ENCODE measurements around the gene ATP13A2.

ATP13A2 gene

DNA sequence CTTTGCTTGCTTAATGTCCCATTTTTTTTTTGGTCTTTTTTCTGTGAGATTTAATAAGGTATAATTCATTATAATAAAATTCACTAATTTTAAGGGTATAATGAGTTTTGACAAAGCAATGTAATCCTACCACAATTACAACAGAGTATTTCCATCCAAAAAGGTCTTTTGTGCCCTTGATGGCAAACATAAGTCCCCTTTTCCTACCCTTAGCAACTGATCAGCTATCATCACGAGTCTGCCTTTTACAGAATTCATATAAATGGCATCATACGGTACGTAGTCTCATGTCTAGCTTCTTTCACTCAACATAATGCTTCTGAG is 34.6 kb upstream of the ATP13A2 start:
- Mint-ChIP-seq H3K36me3 (ENCODE audit: low read depth) (peaks cover 77% of the 10 kb centered on the region), H3K27ac (peak overlapping the region; percentile 92), H3K4me3 (no peak overlapping the region), H3K27me3 (no peaks in the 10 kb centered on the region), H3K4me1 (ENCODE audit: low read depth) (peaks cover 38% of the 10 kb centered on the region), H3K9me3 (no peaks in the 10 kb centered on the region)
- intact Hi-C loops (cut with micrococcal nuclease): loop anchor here (1.0 to 5.0 kb wide), 3 partner anchors 39 to 95 kb away; no protein-coding TSS in a partner anchor

DNA sequence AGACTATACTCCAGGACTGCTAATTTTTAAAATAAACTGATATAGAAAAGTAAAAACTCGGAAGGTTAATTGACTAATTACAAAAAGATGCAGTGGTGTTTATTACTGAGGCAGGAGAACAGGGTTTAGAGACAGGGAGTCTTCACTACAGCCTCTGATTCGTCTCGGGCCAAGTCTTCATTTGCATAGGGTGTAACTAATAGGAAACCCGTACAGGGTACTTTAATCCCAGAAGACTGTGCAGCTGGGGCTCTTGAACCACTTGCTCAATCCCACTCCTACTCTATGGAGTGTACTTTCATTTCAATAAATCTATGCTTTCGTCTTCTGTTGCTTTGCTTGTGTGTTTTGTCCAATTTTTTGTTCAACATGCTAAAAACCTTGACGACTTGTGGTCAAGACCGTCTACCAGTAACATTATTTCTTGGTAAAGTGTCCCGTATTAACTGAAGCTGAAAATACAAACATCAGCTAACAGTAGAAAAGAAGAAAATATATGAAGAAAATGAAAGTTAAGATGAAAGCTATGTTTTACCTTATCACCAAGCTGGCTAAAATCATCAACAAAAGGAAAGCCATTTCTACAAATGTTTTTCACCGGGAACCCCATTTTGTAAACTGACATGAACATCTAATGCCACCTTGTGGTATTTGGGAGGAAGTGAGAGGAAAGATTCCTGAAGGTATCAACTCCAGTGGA is 34.1 kb upstream of the ATP13A2 start:
- peaks cover 34% of the 10 kb centered on the region for H3K4me1 Mint-ChIP-seq (ENCODE audit: low read depth)
- peaks cover 77% of the 10 kb centered on the region for H3K36me3 Mint-ChIP-seq (ENCODE audit: low read depth)
- peak overlapping the region; percentile 92 for H3K27ac Mint-ChIP-seq
- H3K4me3 Mint-ChIP-seq: no peak overlapping the region
- intact Hi-C loops (cut with micrococcal nuclease): loop anchor here (1.0 to 5.0 kb wide), 3 partner anchors 38 to 94 kb away; no protein-coding TSS in a partner anchor
- H3K27me3 Mint-ChIP-seq: no peaks in the 10 kb centered on the region
- no peaks in the 10 kb centered on the region for H3K9me3 Mint-ChIP-seq

DNA sequence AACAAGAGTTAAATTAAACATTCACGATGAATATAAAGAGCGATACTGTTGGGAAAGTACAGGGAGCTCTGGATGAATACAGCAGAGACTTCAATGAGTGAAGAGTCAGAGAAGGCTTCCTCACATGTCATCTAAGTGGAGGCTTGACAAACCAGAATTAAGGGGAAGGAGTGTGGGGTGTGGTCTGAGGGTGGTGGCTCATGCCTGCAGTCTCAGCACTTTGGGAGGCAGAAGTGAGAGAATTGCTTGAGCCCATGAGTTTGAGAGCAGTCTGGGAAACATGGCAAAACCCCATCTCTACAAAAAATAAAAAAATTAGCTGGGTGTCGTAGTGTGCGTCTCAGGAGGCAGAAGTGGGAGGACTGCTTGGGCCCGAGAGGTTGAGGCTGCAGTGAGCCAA is 33.4 kb upstream of the ATP13A2 start:
- H3K4me3 Mint-ChIP-seq: no peak overlapping the region
- peaks cover 38% of the 10 kb centered on the region for H3K4me1 Mint-ChIP-seq (ENCODE audit: low read depth)
- no peaks in the 10 kb centered on the region for H3K27me3 Mint-ChIP-seq
- intact Hi-C loops (cut with micrococcal nuclease): loop anchor here (5.0 kb wide), 1 partner anchor 38 kb away; no protein-coding TSS in a partner anchor
- peak overlapping the region; percentile 92 for H3K27ac Mint-ChIP-seq
- H3K9me3 Mint-ChIP-seq: no peaks in the 10 kb centered on the region
- H3K36me3 Mint-ChIP-seq (ENCODE audit: low read depth): peaks cover 77% of the 10 kb centered on the region

DNA sequence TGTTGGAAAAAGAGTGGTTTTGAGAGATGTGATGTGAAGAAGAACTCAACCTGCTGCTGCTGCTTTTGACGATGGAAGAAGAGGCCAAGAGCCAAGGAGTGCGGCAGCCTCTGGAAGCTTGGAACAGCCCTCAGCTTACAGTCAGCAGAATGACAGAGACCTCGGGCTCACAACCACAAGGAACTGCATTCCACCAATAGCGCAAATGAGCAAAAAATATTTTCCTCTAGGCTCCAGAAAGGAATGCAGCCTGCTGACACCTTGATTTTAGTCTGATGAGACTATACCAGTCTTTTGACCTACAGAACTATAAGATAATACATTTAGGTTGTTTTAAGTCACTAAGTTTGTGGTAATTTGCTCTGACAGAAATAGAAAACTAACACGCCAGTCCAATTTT is 31.9 kb upstream of the ATP13A2 start:
- intact Hi-C loops (cut with micrococcal nuclease): no loop called here
- Mint-ChIP-seq H3K36me3 (ENCODE audit: low read depth) (peaks cover 74% of the 10 kb centered on the region), H3K4me1 (ENCODE audit: low read depth) (peaks cover 41% of the 10 kb centered on the region), H3K4me3 (peak overlapping the region; percentile 40), H3K27me3 (no peaks in the 10 kb centered on the region), H3K27ac (peak overlapping the region; percentile 75), H3K9me3 (no peaks in the 10 kb centered on the region)

DNA sequence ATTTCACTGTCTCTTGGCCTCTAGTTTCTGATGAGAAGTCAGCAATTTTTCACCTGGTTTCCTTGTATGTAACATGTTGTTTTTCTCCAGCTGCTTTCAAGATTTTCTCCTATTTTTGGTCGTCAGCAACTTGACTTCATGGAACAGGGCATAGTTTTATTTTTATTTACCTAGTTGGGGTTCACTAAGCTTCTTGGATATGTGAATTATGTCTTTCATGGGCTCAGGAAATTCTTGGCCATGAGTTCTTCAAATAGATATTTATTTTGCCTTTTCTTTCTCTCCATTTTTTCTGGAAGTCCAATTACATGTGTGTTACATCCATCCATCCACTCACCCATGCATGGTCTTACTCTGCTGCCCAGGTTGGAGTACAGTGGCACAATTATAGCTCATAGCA is 28.4 kb upstream of the ATP13A2 start:
- Mint-ChIP-seq H3K4me1 (ENCODE audit: low read depth) (peaks cover 35% of the 10 kb centered on the region), H3K27ac (peak overlapping the region; percentile 39), H3K4me3 (no peak overlapping the region), H3K27me3 (no peaks in the 10 kb centered on the region), H3K36me3 (ENCODE audit: low read depth) (peaks cover 85% of the 10 kb centered on the region), H3K9me3 (no peaks in the 10 kb centered on the region)
- intact Hi-C loops (cut with micrococcal nuclease): no loop called here

DNA sequence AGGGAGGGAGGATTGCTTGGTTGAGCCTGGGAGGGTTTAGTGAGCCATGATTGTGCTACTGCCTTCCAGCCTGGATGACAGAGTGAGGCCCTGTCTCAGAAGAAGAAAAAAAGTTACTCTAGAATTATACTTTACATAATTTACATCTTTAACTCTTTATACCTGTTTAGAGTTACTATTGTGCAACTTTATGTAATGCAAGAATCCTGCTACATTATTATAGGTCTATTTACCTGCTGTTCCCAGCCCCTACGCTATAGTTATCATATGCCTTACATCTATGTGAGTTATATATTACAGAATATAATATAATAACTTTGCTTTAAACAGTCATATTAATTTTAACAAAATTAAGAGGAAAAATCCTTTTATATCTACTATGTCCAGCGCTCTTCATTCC is 27.8 kb upstream of the ATP13A2 start:
- Mint-ChIP-seq H3K27me3 (no peaks in the 10 kb centered on the region), H3K9me3 (no peaks in the 10 kb centered on the region), H3K36me3 (ENCODE audit: low read depth) (peaks cover 86% of the 10 kb centered on the region), H3K4me1 (ENCODE audit: low read depth) (peaks cover 34% of the 10 kb centered on the region), H3K4me3 (no peak overlapping the region), H3K27ac (no peak overlapping the region)
- intact Hi-C loops (cut with micrococcal nuclease): no loop called here

DNA sequence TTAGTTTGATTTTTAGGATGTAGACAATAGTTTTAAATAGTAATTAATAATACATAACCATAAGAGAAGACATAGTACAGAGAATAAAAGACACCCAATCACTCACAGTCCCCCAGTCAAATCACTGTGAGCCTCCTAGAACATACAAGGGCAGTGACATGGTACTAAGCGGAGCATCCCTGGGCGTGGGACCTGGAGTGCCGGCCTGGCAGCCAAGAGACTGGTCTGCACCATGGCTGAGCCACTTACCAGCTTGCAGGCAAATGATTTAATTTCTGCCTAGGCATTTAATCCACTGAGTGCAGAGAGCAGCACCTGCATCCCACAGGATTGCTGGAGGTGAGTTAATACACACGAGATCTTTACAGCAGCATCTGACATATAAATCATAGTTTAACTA is 21.8 kb upstream of the ATP13A2 start:
- Mint-ChIP-seq H3K27me3 (no peaks in the 10 kb centered on the region), H3K36me3 (ENCODE audit: low read depth) (peaks cover 88% of the 10 kb centered on the region), H3K4me1 (ENCODE audit: low read depth) (peaks cover 23% of the 10 kb centered on the region), H3K4me3 (no peak overlapping the region), H3K9me3 (no peaks in the 10 kb centered on the region), H3K27ac (no peak overlapping the region)
- intact Hi-C loops (cut with micrococcal nuclease): no loop called here

DNA sequence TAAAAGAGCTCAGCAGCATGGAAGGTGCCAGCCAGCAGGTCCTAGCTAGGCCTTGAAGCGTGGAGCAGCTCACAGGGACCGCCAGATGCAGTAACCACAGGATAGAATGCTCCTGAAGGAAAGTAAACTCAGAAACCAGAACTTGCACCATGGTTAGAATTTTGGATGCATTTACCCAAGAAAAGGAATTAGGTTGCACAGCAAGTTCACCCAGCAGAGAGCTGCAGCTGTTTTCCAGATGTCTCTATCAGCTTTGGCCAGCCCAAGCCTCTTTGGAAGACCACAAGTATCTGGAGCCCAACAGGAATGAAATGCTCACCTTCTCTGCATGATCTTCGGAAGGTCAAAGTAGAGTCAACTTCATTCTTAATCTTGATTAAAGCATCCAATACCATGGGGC is 21.0 kb upstream of the ATP13A2 start:
- intact Hi-C loops (cut with micrococcal nuclease): no loop called here
- no peak overlapping the region for H3K27ac Mint-ChIP-seq
- H3K27me3 Mint-ChIP-seq: no peaks in the 10 kb centered on the region
- H3K4me3 Mint-ChIP-seq: no peak overlapping the region
- H3K9me3 Mint-ChIP-seq: no peaks in the 10 kb centered on the region
- H3K36me3 Mint-ChIP-seq (ENCODE audit: low read depth): peaks cover 88% of the 10 kb centered on the region
- H3K4me1 Mint-ChIP-seq (ENCODE audit: low read depth): peaks cover 23% of the 10 kb centered on the region

DNA sequence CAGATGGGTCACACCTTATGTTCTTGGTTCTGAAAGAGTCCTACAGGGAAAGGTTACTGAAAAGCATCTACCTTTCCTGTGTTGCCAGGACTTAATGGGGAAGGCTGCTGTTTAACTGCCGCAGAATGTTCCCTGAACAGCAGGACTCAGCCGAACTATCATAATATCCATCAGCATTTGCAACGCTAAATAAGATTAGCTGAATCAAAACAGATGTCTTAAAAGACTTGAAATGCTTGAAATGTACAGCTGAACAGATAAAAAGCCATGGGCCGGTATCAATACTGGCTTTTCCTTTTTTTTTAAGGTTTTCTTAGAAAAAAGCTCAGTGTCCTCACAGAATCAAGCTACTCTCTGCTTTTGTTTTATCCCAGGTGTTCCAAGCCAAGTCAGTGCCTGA is 19.7 kb upstream of the ATP13A2 start:
- no peaks in the 10 kb centered on the region for H3K27me3 Mint-ChIP-seq
- H3K4me3 Mint-ChIP-seq: no peak overlapping the region
- intact Hi-C loops (cut with micrococcal nuclease): no loop called here
- peaks cover 90% of the 10 kb centered on the region for H3K36me3 Mint-ChIP-seq (ENCODE audit: low read depth)
- H3K27ac Mint-ChIP-seq: no peak overlapping the region
- H3K9me3 Mint-ChIP-seq: no peaks in the 10 kb centered on the region
- peaks cover 30% of the 10 kb centered on the region for H3K4me1 Mint-ChIP-seq (ENCODE audit: low read depth)

DNA sequence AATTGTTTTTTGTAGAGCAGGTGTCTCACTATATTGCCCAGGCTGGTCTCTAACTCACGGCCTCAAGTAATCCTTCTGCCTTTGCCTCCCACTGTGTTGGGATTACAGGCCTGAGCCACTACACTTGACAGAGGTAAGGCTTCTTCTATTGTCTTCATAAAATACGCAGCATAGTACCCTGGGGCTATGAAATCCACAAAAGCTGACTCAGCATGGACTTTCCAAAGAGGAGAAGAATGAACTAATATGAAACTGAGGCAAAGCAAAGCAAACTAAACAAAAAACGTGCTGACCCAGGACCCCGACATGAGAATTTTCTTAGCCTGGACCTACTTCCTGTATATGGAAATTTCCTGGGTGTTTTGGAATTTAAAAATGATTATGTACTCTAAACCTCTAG is 18.5 kb upstream of the ATP13A2 start:
- H3K36me3 Mint-ChIP-seq (ENCODE audit: low read depth): peaks cover 94% of the 10 kb centered on the region

DNA sequence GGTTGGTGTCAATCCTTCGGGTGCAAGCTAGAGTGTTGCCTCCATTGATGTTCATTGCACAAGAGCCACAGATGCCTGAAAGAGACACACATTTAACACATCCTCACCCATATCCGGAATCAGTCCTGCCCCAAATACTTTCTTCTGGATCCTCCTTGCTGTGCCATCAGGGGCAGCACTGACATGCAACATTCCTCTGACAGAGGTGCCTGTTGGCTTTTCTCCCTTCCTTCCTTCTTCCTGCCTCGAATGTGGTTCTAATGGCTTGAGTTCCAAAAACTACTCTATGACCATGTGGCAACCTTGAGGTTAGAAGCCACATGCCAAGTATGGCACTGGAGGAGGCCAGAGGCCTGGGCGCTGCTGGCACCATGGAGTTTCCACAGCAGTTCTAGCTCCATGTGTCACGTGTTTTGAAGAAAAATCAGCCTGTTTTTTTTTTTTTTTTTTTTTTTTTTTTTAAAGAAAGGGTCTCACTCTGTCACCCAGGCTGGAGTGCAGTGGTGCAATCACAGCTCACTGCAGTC is 17.0 kb upstream of the ATP13A2 start:
- Mint-ChIP-seq H3K9me3 (no peaks in the 10 kb centered on the region), H3K27me3 (no peaks in the 10 kb centered on the region), H3K4me3 (no peak overlapping the region), H3K4me1 (ENCODE audit: low read depth) (peaks cover 41% of the 10 kb centered on the region), H3K27ac (peak overlapping the region; percentile 74), H3K36me3 (ENCODE audit: low read depth) (peaks cover 93% of the 10 kb centered on the region)
- intact Hi-C loops (cut with micrococcal nuclease): no loop called here

More for the DNA sequence above, 18.5 kb upstream of the ATP13A2 start:
- intact Hi-C loops (cut with micrococcal nuclease): no loop called here
- H3K27me3 Mint-ChIP-seq: no peaks in the 10 kb centered on the region
- peaks cover 30% of the 10 kb centered on the region for H3K4me1 Mint-ChIP-seq (ENCODE audit: low read depth)
- no peaks in the 10 kb centered on the region for H3K9me3 Mint-ChIP-seq
- peak overlapping the region; percentile 74 for H3K27ac Mint-ChIP-seq
- H3K4me3 Mint-ChIP-seq: no peak overlapping the region

DNA sequence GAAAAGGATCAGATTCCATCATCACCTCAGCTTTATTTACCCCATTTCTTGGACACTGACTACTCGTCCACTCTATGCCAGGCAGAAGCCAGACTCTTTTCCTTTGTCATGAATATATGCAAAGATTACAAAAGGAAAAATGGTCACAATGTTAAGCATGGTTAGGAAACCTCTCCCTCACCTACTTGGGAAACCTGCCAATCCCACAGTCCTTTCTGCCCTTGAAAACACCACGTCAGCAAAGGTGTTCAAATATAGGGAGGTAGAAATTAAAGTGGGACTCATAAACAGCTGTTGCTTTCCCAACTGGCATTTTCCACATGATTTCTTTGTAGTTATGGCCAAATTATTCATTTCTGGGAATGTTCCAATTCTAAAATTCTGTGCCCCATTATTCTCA is 16.2 kb upstream of the ATP13A2 start:
- H3K27ac Mint-ChIP-seq: peak overlapping the region; percentile 74
- peaks cover 49% of the 10 kb centered on the region for H3K4me1 Mint-ChIP-seq (ENCODE audit: low read depth)
- intact Hi-C loops (cut with micrococcal nuclease): loop anchor here (2.0 kb wide), 1 partner anchor 15 kb away; no protein-coding TSS in a partner anchor
- no peaks in the 10 kb centered on the region for H3K9me3 Mint-ChIP-seq
- H3K27me3 Mint-ChIP-seq: no peaks in the 10 kb centered on the region
- H3K36me3 Mint-ChIP-seq (ENCODE audit: low read depth): peaks cover 94% of the 10 kb centered on the region
- no peak overlapping the region for H3K4me3 Mint-ChIP-seq

DNA sequence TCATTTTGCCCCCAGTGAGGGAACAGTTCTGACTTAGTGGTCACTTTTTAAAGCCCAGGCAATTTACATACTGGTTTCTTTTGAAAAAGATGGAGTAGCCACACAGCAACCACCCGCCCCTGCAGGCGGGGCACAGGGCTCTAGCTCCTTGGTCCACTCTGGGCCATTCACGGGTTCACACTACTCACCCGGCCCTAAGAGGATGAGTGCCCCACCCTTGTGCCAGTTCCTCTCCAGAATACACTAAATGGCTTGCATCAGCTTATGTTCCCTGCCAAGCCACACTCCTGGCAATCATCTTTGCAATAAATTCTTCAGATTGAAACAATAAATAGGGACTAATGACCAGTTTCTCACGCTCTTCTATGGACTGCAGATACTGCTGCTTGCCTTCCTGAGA is 15.7 kb upstream of the ATP13A2 start:
- Mint-ChIP-seq H3K27me3 (no peaks in the 10 kb centered on the region), H3K4me1 (ENCODE audit: low read depth) (peaks cover 53% of the 10 kb centered on the region), H3K9me3 (no peaks in the 10 kb centered on the region), H3K36me3 (ENCODE audit: low read depth) (peaks cover 94% of the 10 kb centered on the region), H3K4me3 (no peak overlapping the region), H3K27ac (peak overlapping the region; percentile 74)
- intact Hi-C loops (cut with micrococcal nuclease): loop anchor here (2.0 kb wide), 1 partner anchor 15 kb away; no protein-coding TSS in a partner anchor

DNA sequence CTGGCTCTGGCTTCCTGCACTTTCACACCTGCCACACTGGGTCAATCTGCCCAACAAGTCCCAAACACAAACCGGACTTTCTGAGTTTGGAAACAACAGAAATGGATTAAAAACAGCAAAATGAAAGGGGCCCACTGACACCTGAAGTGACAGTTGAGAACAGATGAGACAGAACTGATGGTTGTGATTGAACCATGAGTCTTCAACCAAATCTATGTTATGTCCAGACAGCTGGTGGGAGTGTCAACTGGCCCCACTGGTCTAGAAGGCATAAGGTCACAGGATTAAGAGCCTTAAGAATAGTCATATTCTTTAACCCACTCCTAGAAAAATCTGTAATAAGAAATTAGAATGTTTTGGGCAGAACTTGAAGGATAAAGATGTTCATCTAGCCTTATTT is 13.0 kb upstream of the ATP13A2 start:
- intact Hi-C loops (cut with micrococcal nuclease): no loop called here
- Mint-ChIP-seq H3K27ac (peak overlapping the region; percentile 67), H3K4me1 (ENCODE audit: low read depth) (peaks cover 52% of the 10 kb centered on the region), H3K4me3 (no peak overlapping the region), H3K9me3 (no peaks in the 10 kb centered on the region), H3K36me3 (ENCODE audit: low read depth) (peaks cover 95% of the 10 kb centered on the region), H3K27me3 (no peaks in the 10 kb centered on the region)

DNA sequence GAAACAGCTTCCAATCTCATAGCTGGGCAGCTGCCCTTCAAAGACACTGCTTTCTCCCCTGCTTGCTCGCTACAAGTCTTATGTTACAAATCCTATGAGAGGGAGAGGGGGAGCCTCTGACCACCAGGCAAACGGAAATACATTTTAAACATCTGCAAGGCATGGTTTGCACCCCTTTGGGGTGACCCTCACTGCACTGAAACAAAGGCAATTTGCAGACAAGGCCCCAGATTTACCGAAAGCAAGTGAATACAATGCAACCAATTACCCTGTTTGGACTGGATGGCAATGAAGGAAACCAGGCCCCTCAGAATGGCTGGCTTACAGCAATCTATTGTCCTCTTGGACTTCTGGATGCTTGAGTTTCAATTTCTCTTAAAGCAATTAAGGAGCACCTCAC is 11.8 kb upstream of the ATP13A2 start:
- intact Hi-C loops (cut with micrococcal nuclease): no loop called here
- no peaks in the 10 kb centered on the region for H3K27me3 Mint-ChIP-seq
- H3K27ac Mint-ChIP-seq: peak overlapping the region; percentile 67
- no peak overlapping the region for H3K4me3 Mint-ChIP-seq
- peaks cover 49% of the 10 kb centered on the region for H3K4me1 Mint-ChIP-seq (ENCODE audit: low read depth)
- no peaks in the 10 kb centered on the region for H3K9me3 Mint-ChIP-seq
- H3K36me3 Mint-ChIP-seq (ENCODE audit: low read depth): peaks cover 95% of the 10 kb centered on the region
